NK-92 (cell line): ENCODE results near the gene PPEF1.
"Not testable (repeated sequence)": the region's sequence is repeated elsewhere in the genome, so short reads cannot be mapped to it uniquely, and the experiment has no call there.

ENCODE experiments used
- DNase-seq: peaks from one replicate; lab custom pipeline; 2025; ENCODE audit not compliant: unreplicated experiment; lab: John Stamatoyannopoulos, UW

PPEF1 gene

GRCh38 chrX:18701621-18702361, 5.7 kb upstream of the PPEF1 start:
- DNase-seq = no peak

DNA sequence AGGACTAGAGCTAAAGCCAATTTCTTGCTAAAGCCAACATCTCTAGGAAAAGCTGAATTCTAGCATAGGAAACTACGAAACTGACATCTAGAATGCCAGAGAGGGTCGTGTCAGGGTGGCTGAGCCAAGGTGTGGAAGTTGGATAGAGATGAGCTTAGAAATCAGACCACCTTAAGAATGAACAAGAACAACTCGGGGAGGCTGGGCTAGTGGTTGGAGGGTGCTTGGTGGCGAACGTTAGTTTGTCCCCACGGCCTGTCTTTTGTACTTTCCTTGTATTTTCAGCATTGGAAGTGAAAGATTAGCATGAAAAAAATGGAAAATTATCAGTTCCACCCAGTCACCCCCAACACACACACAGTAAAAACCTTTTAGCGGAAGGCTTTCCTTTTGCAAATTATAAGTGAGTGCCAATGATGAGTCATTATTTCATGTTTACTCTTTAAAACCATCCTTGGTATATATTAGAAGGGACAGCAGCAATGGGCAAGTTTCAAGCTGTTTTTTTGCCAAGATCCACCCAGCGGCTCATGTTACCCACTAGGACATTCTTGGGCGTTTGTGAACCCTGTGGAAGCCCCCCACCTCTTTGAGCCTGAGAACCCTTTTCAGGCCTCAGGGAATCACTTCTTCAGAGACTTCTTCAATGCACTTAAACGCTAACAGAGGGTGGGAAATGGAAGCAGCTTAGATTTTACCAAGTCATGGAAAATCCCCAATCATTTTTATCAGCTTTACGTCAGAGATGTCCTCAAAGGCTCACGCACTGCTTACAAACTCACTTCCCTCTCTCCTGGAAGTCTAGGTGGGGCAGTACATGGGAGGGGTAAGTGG, 4.9 kb upstream of the PPEF1 start:
- no peak for DNase-seq

- no peak for DNase-seq
These were observed 2.4 kb downstream of the PPEF1 start for GRCh38 chrX:18709833-18710232.

- DNase-seq = no peak
These were observed 7.5 kb downstream of the PPEF1 start for GRCh38 chrX:18714910-18715309.

DNA sequence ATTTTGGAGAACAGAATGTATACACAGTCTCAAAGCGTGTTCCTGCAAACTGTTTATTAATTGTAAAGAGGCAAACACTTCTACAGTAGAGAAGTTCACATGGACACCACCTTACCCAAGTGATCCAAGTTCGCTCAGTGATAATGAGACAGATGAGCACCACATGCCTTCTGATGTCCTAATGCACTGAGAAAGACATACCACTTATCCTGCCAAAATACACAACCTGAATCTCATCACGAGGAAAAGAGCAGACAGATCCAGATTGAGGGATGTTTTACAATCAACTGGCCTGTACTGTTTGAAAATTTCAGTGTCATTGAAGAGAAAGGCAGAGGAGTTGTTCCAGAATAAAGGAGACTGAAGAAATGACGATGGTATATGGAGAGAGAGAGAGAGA, 12.4 kb downstream of the PPEF1 start:
- DNase-seq = no peak

DNA sequence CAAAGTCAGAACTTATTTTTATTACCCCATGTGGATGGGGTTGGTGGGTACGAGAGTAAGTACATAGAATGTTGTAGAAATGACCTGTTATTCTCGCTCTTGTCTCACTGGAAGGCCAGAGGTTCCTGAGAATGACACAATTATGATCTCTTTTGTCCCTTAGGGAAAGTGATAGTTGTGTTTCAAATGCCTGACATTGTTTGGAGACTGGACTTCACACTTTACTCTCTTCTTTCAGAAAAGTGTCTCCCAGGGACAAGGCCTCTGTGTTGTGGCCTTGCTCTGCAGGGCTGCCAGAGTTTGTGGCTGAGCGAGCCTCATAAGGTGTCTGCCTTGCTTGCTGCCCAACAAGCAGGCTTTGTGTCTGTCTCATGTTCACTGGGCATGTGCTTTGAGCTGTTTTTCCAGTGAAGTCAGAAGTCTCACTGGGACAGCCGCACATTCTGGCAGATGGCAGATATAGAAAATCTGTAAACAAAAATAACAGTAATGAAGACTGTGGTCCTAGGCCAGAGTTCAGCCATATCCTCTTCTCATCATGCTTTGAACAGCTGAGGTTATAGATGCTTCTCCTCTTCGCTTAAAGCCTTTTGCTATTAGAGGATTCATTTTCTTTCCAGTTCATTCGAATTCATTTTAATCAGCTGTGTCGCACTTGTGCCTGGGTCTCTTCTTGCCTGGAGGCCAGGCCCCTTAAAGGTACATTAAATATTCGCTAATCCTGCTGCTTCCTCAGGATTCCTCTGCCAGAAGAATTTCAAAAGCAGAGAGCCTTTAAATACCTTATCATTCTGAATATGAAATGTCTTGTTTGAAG, 14.4 kb downstream of the PPEF1 start:
- no peak for DNase-seq

- no peak for DNase-seq
These were observed 15.1 kb downstream of the PPEF1 start for GRCh38 chrX:18722500-18723071.

- no peak for DNase-seq
These were observed 18.0 kb downstream of the PPEF1 start for GRCh38 chrX:18725310-18725943.

GRCh38 chrX:18733287-18733686, 25.8 kb downstream of the PPEF1 start:
- DNase-seq = no peak

DNA sequence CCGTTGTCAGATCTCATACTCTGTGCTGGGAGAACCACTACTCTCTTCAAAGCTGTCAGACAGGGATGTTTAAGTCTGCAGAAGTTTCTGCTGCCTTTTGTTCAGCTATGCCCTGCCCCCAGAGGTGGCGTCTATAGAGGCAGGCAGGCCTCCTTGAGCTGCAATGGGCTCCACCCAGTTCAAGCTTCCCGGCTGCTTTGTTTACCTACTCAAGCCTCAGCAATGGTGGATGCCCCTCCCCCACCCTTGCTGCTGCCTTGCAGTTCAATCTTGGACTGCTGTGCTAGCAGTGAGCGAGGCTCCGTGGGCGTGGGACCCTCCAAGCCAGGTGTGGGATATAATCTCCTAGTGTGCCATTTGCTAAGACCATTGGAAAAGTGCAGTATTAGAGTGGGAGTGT, 32.2 kb downstream of the PPEF1 start:
- not testable (repeated sequence) for DNase-seq

- DNase-seq = no peak
These were observed 41.1 kb downstream of the PPEF1 start for GRCh38 chrX:18748499-18748898.

- no peak for DNase-seq
These were observed 46.2 kb downstream of the PPEF1 start for GRCh38 chrX:18753631-18754030.

DNA sequence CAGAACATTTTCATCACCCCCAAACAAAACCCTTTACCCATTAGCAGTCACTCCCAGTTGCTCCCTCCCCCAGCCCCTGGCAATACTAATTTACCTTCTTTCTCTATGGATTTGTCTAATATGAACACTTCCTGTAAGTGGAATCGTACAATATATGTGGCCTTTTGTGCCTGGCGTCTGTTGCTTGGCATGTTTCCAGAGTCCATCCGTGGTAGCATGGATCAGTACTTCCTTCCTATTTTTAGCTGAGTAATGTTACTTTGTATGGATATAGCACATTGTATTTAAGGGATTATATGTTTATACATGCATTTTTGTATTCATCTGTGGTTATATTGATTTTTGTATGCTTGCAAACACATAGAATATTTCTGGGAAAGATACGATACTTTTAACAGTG, 48.2 kb downstream of the PPEF1 start:
- DNase-seq = no peak

- DNase-seq = no peak
These were observed 50.8 kb downstream of the PPEF1 start for GRCh38 chrX:18757956-18758932.

- DNase-seq = no peak
These were observed 54.3 kb downstream of the PPEF1 start for GRCh38 chrX:18761750-18762149.

GRCh38 chrX:18763106-18763505, 55.7 kb downstream of the PPEF1 start:
- DNase-seq = not testable (repeated sequence)

- no peak for DNase-seq
These were observed 61.9 kb downstream of the PPEF1 start for GRCh38 chrX:18769364-18769763.

GRCh38 chrX:18769812-18770573, 62.5 kb downstream of the PPEF1 start:
- DNase-seq = no peak

DNA sequence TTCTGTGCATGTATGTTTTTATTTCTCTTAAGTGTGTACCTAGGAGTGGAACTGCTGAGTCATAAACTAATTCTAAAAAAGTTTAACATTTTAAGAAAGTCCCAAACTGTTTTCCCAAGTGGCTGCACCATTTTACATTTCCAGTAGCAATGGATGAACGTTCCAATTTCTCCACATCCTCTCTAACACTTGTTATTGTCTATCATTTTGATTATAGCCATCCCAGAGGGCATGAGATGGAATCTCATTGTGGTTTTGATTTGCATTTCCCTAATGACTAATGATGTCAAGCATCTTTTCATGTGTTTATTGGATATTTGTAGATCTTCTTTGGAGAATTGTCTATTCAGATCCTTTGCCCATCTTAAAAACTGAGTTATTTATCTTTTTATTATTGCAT, 82.5 kb downstream of the PPEF1 start:
- no peak for DNase-seq
